Measurements from ENCODE around the gene TAAR8.
"Not testable (repeated sequence)": the region's sequence is repeated elsewhere in the genome, so short reads cannot be mapped to it uniquely, and the experiment has no call there.

Gene TAAR8, protein sequence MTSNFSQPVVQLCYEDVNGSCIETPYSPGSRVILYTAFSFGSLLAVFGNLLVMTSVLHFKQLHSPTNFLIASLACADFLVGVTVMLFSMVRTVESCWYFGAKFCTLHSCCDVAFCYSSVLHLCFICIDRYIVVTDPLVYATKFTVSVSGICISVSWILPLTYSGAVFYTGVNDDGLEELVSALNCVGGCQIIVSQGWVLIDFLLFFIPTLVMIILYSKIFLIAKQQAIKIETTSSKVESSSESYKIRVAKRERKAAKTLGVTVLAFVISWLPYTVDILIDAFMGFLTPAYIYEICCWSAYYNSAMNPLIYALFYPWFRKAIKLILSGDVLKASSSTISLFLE

DNA sequence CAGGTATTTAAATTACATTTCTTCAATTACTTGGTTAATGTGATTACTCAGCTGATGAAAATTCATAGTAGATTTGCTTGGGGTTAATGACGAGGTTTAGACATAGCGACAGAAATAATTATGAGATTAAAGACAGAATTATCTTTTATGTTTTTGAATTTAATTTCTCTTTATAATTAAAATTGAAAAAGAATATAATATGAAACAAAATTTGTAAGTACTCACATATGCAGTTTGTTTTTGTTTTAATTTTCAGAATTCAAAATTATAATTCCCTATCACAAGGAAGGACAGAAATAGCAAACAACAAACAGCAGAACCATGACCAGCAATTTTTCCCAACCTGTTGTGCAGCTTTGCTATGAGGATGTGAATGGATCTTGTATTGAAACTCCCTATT lies at the start of gene TAAR8:
TSS of gene TAAR8 (plus strand) at position 301 of the 400 bp plus-strand sequence. CDS start at position 322, 21 bp downstream.
- no peak for DNase-seq

DNA sequence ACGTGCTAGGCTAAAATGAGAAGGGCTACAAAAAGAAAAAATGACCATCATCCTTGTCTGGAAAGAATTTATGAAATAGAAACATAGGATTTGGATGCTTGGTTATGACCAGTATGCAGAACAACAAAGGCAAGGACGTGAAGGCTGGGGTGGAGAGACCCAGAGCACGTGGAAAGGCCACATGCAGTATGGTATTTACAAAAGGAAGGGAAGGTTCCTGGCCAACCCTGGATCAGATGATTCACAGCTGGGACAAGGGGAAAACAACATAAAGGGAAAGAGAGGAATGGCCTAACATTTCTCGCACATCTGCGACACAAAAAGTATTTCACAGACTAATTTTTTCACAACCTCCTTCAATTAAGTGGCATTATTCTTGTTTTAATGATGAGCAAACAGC lies 47.7 kb upstream of the TAAR8 start:
- no peak for DNase-seq

DNA sequence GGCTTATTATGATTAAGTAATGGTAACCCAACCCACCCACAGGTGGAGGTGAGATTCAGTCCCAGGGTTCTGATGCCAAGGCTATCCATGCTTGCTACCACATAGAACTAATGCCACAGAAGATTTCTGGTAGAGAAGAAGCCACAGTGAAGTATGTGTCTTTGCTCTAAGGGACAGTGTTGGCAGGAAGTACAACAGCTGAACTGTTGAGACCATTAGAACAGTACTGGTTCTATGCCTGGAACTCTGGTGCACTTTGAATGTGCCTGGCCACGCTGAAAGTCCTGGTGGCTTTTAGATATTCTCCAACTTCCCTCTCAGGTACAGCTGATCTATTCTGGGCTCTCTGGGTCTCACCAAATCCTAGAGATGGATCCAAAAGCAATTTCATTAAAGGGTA lies 47.3 kb upstream of the TAAR8 start:
- no peak for DNase-seq

DNA sequence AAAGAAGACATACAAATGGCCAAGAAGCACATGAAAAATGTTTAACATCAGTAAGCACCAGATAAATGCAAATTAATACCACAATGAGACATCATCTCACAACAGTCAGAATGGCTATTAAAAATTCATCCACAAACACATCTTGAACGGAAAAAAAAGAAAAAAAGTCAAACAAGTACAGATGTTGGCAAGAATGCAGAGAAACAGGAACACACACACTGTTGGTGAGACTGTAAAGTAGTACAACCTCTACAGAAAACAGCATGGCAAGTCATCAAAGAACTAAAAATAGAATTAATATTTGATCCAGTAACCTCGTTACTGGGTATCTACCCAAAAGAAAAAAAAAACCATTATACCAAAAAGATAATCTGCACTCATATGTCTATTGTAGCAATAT lies 46.0 kb upstream of the TAAR8 start:
- no peak for DNase-seq

DNA sequence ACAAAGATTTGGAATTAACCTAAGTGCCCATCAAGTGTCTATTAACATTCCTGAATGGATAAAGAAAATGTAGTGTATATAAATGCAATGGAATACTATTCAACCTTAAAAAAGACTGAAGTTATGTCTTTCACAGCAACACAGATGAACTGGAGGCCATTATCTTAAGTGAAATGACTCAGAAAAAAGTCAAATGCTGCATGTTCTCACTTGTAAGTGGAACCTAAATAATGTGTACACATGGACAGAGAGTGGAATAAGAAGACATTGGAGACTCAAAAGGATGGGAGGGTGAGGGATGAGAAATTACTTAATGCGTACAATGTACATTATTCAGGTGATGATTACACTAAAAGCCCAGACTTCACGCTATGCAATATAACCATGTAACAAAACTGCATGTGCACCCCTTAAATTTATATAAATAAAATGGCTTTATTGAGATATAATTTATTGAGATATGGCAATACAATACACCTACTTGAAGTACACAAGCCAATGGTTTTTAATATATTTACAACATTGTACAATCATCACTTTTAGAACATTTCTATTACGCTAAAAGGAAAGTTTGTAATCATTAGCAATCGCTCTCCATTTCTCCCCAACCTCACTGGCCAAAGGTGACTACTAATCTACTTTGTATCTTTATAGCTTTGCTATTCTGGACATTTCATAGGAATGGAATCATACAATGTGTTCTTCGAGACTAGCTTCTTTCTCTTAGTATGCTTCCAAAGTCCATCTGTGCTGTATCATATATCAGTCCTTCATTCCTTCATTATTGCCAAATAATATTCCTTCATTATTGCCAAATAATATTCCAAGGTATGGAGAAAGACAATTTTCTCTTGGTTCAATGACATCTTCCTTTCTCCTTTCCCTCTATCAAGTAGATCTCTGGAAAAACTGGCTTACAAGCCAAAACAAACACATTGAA lies 45.3 kb upstream of the TAAR8 start:
- DNase-seq: no peak

DNA sequence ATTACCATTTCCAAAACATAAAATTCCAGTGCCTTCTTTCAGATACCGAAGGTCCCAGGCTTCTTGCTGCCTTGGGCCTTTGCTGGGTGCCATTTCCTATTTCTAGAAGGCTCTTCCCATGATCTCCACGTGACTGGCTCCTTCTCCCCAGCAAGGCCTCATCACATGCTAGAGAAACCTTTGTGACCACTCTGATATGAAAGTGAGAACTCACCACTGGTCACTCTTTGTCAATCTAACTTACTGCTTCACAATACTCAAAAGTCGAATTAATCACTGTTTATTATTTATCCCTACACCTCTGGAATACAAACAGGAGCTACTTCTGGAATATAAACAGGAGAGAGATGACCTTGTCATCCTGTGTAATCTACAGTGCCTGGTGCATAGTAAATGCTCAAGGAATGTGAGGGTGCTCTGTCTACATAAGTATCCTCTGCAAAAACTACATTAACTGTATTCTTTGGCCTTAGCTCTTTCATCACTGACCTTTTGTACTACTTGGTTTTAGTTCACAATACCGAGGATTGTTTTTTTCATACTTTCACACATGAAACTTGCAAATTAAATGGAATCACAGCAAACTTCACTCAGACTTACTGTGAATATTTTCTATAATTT lies 41.2 kb upstream of the TAAR8 start:
- no peak for DNase-seq

DNA sequence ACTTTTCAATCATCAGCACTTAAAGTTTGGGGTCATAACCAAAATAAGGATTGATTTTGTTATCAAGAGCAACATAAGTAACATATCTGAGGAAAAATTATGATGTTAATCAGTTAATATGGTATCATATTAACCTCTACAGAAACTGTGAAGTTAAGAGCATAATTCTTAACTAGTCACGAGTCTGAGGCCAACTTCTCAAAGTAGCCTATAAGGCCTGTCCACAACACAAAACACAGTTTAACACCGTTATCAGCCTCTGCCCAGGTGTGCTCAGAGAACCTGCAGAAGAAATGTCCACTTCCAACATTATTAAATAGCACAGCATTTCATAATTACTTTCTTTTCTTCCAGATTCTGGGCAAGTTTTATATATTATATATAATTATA lies 40.6 kb upstream of the TAAR8 start:
- no peak for DNase-seq

DNA sequence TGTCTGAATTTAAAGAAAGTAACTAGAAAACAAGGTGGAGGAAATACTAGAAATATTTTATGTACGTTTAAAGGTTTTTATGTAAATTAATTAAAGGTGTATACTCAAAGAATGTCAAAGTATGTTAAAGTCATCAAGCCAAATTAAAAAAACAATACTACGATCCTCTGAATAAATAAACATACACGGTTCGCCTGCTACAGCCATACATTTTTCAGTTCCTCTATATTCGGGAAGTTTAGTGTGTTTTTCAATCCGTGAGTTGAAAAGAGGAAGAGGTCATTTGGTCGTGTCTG lies 40.2 kb upstream of the TAAR8 start:
- DNase-seq: no peak

- DNase-seq: peak; percentile 89
These were observed 39.5 kb upstream of the TAAR8 start, which contains the start of gene STX7 for GRCh38 chr6:132512638-132513632. STX7 (minus strand) TSS chr6:132513116; CDS start chr6:132503530, 9,586 bp downstream.

DNA sequence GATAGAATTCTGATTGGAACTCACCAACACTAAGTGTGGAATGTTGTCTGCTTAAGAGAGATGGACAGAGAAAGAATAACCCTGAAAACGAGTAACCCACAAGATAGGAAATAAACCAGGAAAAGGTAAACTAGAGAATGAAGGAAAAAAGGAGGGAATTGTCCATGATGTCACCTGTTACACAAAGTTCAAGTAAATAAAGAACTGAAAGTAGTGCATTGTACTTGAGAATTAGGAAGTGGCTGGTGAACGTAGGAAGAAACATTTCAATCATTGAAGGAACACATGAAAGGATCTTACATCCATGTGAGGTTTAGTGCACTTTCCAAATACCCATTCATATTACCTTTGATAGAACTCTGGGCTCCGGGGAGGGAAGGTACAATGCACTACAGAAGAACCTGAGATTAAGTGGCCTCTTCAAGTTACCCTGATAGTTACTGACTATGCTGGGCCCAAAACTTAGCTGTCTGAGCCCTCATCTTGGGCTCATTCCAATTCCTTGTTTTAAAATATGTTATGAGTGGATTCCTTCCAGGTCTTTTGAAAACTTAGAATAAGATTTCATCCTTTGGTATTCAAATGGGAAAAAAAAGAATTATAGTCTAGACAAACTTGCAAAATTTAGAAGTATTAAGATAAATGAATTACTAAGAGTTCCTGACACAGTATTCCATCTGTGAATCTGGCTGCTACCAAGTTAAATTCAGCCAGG lies 38.5 kb upstream of the TAAR8 start:
- no peak for DNase-seq

GRCh38 chr6:132515386-132515785 lies 37.1 kb upstream of the TAAR8 start:
- DNase-seq: no peak

DNA sequence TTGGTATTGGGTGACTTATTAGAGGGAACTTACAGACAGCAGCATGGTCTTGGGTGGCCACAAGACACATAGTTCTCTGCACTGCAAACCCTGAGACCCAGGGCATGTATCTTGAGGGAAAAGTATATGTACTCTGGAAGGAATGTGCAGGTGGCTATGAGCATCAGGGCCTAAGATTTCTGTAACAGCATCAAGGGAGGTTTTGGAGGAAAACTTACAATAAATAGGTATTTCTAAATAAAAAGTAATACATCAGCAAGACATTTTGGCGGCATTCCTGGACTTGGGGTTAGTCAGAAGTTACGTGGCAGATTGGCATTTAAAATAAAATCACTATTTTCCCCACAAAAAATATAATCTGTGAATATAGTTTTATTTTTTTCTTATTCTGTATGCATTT lies 31.5 kb upstream of the TAAR8 start:
- DNase-seq: no peak

- no peak for DNase-seq
These were observed 27.8 kb upstream of the TAAR8 start for GRCh38 chr6:132524646-132525045.

DNA sequence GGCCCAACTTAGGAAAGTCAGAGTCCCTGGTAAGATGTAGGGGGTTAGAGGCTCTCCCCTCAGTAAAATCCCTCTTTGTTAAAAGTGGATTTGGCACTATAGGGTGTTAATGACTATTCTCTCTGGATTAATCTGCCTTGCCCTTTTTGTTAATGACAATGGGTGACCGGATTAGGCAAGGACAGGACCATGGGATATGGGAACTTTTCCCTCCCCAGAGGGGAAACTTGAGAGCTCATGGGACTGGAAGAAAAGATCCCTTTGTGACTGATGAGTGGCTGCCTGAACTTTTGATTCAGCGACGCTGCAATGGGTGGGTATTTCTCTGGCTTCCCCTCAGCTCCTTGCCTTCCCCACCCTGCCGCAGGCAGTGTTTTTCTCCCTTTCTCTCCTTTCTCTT lies 26.6 kb upstream of the TAAR8 start:
- no peak for DNase-seq

DNA sequence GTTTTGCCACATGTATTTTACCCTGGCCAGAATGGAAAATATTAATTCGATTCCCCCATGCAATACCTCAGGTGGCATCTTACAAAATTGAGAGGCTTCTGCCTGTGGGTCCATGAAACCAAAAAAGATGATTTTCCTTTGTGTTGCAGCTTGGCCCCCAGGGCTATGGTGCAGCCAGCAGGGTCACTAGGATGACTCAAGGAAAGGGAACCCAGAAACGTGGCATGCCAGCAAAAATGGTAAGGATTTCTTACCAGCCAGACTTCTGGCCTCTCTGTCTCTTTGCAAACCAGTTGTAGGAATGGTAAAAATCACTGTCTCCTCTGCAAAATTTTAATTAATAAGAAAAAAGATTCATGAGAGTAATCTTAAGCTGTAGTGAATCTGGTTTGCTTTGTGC lies 26.0 kb upstream of the TAAR8 start:
- no peak for DNase-seq

DNA sequence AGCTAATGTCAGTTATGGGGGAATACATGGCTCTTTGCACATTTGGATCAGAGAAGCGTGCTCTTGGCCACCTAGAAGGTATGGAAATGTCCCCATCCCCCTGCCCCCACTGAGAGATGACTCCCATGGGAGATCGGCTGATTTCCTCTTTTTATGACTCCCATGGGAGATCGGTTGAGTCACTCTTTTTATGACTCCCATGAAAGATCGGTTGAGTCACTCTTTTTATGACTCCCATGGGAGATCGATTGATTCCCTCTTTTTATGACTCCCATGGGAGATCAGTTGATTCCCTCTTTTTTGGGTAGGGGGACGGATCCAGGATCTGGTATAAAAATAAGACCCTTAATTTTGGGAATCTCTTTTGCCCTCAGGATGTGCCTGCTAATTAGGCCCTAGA lies 24.7 kb upstream of the TAAR8 start:
- no peak for DNase-seq

- DNase-seq: peak; percentile 82
These were observed 22.0 kb upstream of the TAAR8 start for GRCh38 chr6:132530293-132530974.

- not testable (repeated sequence) for DNase-seq
These were observed 17.9 kb upstream of the TAAR8 start for GRCh38 chr6:132534546-132534945.

GRCh38 chr6:132537145-132537544 lies 15.3 kb upstream of the TAAR8 start:
- DNase-seq: no peak

DNA sequence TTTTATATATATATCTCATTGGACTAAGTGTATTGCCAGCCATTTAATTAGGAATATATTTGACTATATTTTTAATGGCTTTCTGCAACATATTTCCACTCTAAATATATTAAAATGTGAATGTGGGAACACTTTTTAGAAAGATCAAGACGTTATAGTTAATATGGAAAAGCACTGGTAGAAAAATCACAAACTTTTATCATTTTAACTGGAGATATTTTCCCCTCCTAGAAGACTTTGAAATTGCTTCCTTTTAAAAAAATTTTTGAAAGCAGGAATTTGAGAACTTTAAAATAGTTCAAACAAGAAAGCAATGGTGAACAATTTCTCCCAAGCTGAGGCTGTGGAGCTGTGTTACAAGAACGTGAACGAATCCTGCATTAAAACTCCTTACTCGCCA lies 14.5 kb upstream of the TAAR8 start, which contains the start of gene TAAR9:
TSS of gene TAAR9 (plus strand) at position 301 of the 400 bp plus-strand sequence. CDS start at position 314, 13 bp downstream.
- no peak for DNase-seq

- no peak for DNase-seq
These were observed 7.6 kb upstream of the TAAR8 start for GRCh38 chr6:132544826-132545225.

Data from CD4-positive, alpha-beta T cell treated with Interleukin-17A for 4 hours (primary cell).